Measurements from ENCODE around the gene WNT7B. TPM values are rescaled to one million over a fixed set of nuclear protein-coding genes. Genes with fewer than 3 reads are reported as not detected.

WNT7B gene
- total RNA-seq, 6 experiments from 2014 or later: 0.10 to 0.12 TPM; not detected in 4

- no peaks in the 10 kb centered on the region for H3K9me3 ChIP-seq
- ATAC-seq: peak in 1 of 4 donors; percentile 14
- 67% methylated on average over 2 of the region's 10 CpGs for WGBS (ENCODE audit: insufficient coverage, low coverage, low lambda C conversion rate, missing lambda C conversion rate)
- no peaks in the 10 kb centered on the region for H3K4me1 ChIP-seq
- intact Hi-C loops (cut with DNase I): no loop called here
- H3K36me3 ChIP-seq: no peaks in the 10 kb centered on the region
- no peak for TF ChIP-seq POLR2A (IDR thresholded peaks at IDR 0.05)
- no peak for TF ChIP-seq CTCF (IDR thresholded peaks at IDR 0.05)
- H3K27me3 ChIP-seq: no peaks in the 10 kb centered on the region
- no peak overlapping the region for H3K27ac ChIP-seq
- DNase-seq: no peak
- H3K4me3 ChIP-seq: no peak overlapping the region
These were observed 19.1 kb downstream of the WNT7B start for GRCh38 chr22:45957826-45958225.

- no peak overlapping the region for H3K4me3 ChIP-seq
- H3K27ac ChIP-seq: no peak overlapping the region
- no peaks in the 10 kb centered on the region for H3K27me3 ChIP-seq
- no peaks in the 10 kb centered on the region for H3K36me3 ChIP-seq
- no peaks in the 10 kb centered on the region for H3K9me3 ChIP-seq
- no peak for DNase-seq
- no peak for TF ChIP-seq POLR2A (IDR thresholded peaks at IDR 0.05)
- TF ChIP-seq CTCF (IDR thresholded peaks at IDR 0.05): no peak
- ATAC-seq: no peak
- intact Hi-C loops (cut with DNase I): no loop called here
- H3K4me1 ChIP-seq: no peaks in the 10 kb centered on the region
- WGBS (ENCODE audit: insufficient coverage, low coverage, low lambda C conversion rate, missing lambda C conversion rate): 67% methylated on average over 13 of the region's 18 CpGs
These were observed 23.8 kb downstream of the WNT7B start for GRCh38 chr22:45953178-45953577.

GRCh38 chr22:45952553-45952952 is 24.4 kb downstream of the WNT7B start:
- DNase-seq (no peak), ATAC-seq (no peak)
- no peak for TF ChIP-seq POLR2A (IDR thresholded peaks at IDR 0.05)
- no peak for TF ChIP-seq CTCF (IDR thresholded peaks at IDR 0.05)
- WGBS (ENCODE audit: insufficient coverage, low coverage, low lambda C conversion rate, missing lambda C conversion rate): no CpG with 5 or more reads among the region's 12 CpGs
- intact Hi-C loops (cut with DNase I): no loop called here
- no peak overlapping the region for H3K4me3 ChIP-seq
- no peaks in the 10 kb centered on the region for H3K4me1 ChIP-seq
- no peaks in the 10 kb centered on the region for H3K27me3 ChIP-seq
- no peaks in the 10 kb centered on the region for H3K9me3 ChIP-seq
- no peak overlapping the region for H3K27ac ChIP-seq
- H3K36me3 ChIP-seq: no peaks in the 10 kb centered on the region

GRCh38 chr22:45952151-45952550 is 24.8 kb downstream of the WNT7B start:
- H3K27me3 ChIP-seq: no peaks in the 10 kb centered on the region
- ATAC-seq (no peak), DNase-seq (no peak)
- TF ChIP-seq CTCF (IDR thresholded peaks at IDR 0.05) (no peak), POLR2A (IDR thresholded peaks at IDR 0.05) (no peak)
- H3K4me3 ChIP-seq: no peak overlapping the region
- 19% methylated on average over 3 of the region's 15 CpGs for WGBS (ENCODE audit: insufficient coverage, low coverage, low lambda C conversion rate, missing lambda C conversion rate)
- intact Hi-C loops (cut with DNase I): no loop called here
- no peak overlapping the region for H3K27ac ChIP-seq
- no peaks in the 10 kb centered on the region for H3K4me1 ChIP-seq
- no peaks in the 10 kb centered on the region for H3K36me3 ChIP-seq
- H3K9me3 ChIP-seq: no peaks in the 10 kb centered on the region

- Histone ChIP-seq H3K9me3 (no peaks in the 10 kb centered on the region), H3K4me1 (no peaks in the 10 kb centered on the region), H3K27ac (no peak overlapping the region), H3K4me3 (no peak overlapping the region), H3K27me3 (no peaks in the 10 kb centered on the region), H3K36me3 (no peaks in the 10 kb centered on the region)
- no peak for DNase-seq
- no CpG with 5 or more reads among the region's 23 CpGs for WGBS (ENCODE audit: insufficient coverage, low coverage, low lambda C conversion rate, missing lambda C conversion rate)
- TF ChIP-seq POLR2A (IDR thresholded peaks at IDR 0.05) (no peak), CTCF (IDR thresholded peaks at IDR 0.05) (no peak)
- ATAC-seq: no peak
- intact Hi-C loops (cut with DNase I): no loop called here
These were observed 27.1 kb downstream of the WNT7B start for GRCh38 chr22:45949891-45950290.
